ENCODE measurements around the gene AGAP1. TPM values are rescaled to one million over a fixed set of nuclear protein-coding genes. Genes with fewer than 3 reads are reported as not detected.

AGAP1 gene
- total and polyA plus RNA-seq, 4 donors: 2.0 to 8.5 (median 5.4) TPM

DNA sequence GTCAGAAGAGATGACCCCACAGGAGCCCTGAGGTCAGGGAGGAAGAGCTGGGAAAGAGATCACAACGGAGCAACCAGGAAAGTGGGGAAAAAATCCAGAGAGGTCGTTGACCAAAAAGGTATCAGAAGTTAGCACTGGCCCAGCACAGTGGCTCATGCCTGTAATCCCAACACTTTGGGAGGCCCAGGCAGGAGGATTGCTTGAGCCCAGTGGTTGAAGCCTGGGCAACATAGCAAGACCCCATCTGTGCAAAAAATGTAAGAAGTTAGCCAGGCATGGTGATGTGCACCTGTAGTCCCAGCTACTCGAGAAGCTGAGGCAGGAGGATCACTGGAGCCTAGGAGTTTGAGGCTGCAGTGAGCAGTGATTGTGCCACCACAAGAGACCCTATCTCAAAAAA is 552.9 kb downstream of the AGAP1 start (continued):
- TF ChIP-seq, protein P1, sequence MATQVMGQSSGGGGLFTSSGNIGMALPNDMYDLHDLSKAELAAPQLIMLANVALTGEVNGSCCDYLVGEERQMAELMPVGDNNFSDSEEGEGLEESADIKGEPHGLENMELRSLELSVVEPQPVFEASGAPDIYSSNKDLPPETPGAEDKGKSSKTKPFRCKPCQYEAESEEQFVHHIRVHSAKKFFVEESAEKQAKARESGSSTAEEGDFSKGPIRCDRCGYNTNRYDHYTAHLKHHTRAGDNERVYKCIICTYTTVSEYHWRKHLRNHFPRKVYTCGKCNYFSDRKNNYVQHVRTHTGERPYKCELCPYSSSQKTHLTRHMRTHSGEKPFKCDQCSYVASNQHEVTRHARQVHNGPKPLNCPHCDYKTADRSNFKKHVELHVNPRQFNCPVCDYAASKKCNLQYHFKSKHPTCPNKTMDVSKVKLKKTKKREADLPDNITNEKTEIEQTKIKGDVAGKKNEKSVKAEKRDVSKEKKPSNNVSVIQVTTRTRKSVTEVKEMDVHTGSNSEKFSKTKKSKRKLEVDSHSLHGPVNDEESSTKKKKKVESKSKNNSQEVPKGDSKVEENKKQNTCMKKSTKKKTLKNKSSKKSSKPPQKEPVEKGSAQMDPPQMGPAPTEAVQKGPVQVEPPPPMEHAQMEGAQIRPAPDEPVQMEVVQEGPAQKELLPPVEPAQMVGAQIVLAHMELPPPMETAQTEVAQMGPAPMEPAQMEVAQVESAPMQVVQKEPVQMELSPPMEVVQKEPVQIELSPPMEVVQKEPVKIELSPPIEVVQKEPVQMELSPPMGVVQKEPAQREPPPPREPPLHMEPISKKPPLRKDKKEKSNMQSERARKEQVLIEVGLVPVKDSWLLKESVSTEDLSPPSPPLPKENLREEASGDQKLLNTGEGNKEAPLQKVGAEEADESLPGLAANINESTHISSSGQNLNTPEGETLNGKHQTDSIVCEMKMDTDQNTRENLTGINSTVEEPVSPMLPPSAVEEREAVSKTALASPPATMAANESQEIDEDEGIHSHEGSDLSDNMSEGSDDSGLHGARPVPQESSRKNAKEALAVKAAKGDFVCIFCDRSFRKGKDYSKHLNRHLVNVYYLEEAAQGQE (IDR thresholded peaks at IDR 0.05): no peak

DNA sequence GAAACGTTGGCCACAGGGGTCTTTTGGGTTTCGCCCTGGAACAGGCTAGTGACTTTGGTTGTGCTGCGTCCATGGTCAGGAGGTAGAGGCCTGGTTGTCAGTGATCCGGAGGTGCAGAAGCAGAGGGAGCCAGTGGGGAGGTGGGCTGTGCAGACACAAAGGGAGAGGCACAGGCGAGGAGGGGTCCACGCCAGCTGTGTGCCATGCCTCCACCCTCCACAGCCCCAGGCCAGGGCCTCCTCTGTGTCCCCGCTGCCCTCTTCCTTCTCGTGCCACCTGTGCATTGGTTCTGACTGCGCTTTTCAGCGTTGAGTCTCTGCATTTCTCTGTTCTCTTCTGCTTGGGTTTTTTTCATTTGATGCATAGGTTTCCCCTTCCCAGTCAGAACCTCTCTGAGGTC is 553.3 kb downstream of the AGAP1 start:
- no peak overlapping the region for H3K4me3 ChIP-seq (ENCODE audit: low read depth in 1 of 3, low read length in 3 of 3)
- DNase-seq (ENCODE audit: low spot score): no peak
- 94% methylated on average over 10 of the region's 10 CpGs for WGBS
- H3K4me1 ChIP-seq (ENCODE audit: control insufficient read depth in 4 of 4, insufficient read depth in 4 of 4, low read length in 3 of 4): no peaks in the 10 kb centered on the region
- no peak for TF ChIP-seq SP1 (IDR thresholded peaks at IDR 0.05)
- no peak for TF ChIP-seq NR2F2 (IDR thresholded peaks at IDR 0.05)
- H3K36me3 ChIP-seq (ENCODE audit: control insufficient read depth in 4 of 4, insufficient read depth in 3 of 4, low read depth in 1 of 4, low read length in 3 of 4): peaks cover 0 to 10% (median 3%) of the 10 kb centered on the region in 4 donors
- H3K9me3 ChIP-seq (ENCODE audit: control insufficient read depth in 4 of 4, low read length in 3 of 4): no peaks in the 10 kb centered on the region
- no peak overlapping the region for H3K27ac ChIP-seq (ENCODE audit: low read depth in 1 of 2, low read length in 2 of 2)
- no peaks in the 10 kb centered on the region for H3K27me3 ChIP-seq (ENCODE audit: control insufficient read depth in 4 of 4, insufficient read depth in 4 of 4, low read length in 3 of 4)
- H3K9ac ChIP-seq (ENCODE audit: low read depth in 1 of 2, low read length in 2 of 2): no peak overlapping the region

DNA sequence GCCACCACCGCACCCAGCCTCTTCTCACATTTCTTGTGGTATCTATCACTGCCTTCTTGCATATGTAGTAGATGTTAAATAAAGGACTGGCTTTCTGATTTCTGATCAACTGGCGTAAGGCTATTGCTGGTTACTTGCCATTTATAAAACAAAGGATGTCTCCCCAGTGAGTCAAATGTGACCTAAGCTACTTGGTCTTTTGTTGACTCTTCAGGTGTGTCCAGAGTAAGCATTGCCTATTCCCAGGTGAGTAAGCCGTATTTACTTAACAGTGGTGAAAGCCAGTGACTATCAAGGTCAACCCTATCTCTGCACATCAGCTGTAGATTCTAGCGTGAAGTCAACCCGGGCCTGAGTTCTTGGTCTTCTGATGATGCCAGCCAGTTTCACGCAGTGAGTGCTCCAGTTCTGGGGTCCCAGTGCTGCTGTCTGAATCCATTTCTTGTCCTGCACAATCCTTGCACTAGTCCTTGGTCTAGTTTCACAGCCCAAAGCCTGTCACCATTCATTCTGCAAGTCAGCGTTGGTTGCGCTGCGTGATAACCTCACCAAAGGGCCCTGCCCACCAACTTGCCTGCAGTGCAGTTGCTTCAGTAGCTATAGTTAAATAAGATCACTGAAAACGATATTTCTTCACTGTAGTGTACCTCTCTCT is 554.2 kb downstream of the AGAP1 start:
- no peaks in the 10 kb centered on the region for H3K4me1 ChIP-seq (ENCODE audit: control insufficient read depth in 4 of 4, insufficient read depth in 4 of 4, low read length in 3 of 4)
- no peaks in the 10 kb centered on the region for H3K9me3 ChIP-seq (ENCODE audit: control insufficient read depth in 4 of 4, low read length in 3 of 4)
- 84% methylated on average over 10 of the region's 10 CpGs for WGBS
- H3K27me3 ChIP-seq (ENCODE audit: control insufficient read depth in 4 of 4, insufficient read depth in 4 of 4, low read length in 3 of 4): no peaks in the 10 kb centered on the region
- no peak overlapping the region for H3K9ac ChIP-seq (ENCODE audit: low read depth in 1 of 2, low read length in 2 of 2)
- H3K4me3 ChIP-seq (ENCODE audit: low read depth in 1 of 3, low read length in 3 of 3): no peak overlapping the region
- H3K36me3 ChIP-seq (ENCODE audit: control insufficient read depth in 4 of 4, insufficient read depth in 3 of 4, low read depth in 1 of 4, low read length in 3 of 4): peaks cover 0 to 10% (median 3%) of the 10 kb centered on the region in 4 donors
- H3K27ac ChIP-seq (ENCODE audit: low read depth in 1 of 2, low read length in 2 of 2): no peak overlapping the region
- DNase-seq (ENCODE audit: low spot score): no peak
- no peak for TF ChIP-seq FOXA1 (IDR thresholded peaks at IDR 0.05)
- TF ChIP-seq NR2F2 (IDR thresholded peaks at IDR 0.05): no peak
- no peak for TF ChIP-seq FOXA2 (IDR thresholded peaks at IDR 0.05)
- no peak for TF ChIP-seq RXRA (IDR thresholded peaks at IDR 0.05)
- TF ChIP-seq, protein P1 (IDR thresholded peaks at IDR 0.05): no peak
- no peak for TF ChIP-seq RAD21 (IDR thresholded peaks at IDR 0.05)
- TF ChIP-seq, protein P2, sequence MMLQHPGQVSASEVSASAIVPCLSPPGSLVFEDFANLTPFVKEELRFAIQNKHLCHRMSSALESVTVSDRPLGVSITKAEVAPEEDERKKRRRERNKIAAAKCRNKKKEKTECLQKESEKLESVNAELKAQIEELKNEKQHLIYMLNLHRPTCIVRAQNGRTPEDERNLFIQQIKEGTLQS (IDR thresholded peaks at IDR 0.05): no peak
- TF ChIP-seq GABPA (IDR thresholded peaks at IDR 0.05 in 1 of 2, conservative IDR thresholded peaks at IDR 0.05 in 1 of 2): no peak
- no peak for TF ChIP-seq YY1 (IDR thresholded peaks at IDR 0.05)
- TF ChIP-seq, protein P3, sequence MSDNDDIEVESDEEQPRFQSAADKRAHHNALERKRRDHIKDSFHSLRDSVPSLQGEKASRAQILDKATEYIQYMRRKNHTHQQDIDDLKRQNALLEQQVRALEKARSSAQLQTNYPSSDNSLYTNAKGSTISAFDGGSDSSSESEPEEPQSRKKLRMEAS (IDR thresholded peaks at IDR 0.05): no peak
- TF ChIP-seq HNF4G (IDR thresholded peaks at IDR 0.05): no peak

Data from liver (tissue), 9 donors.